NAMALWA (cell line): ENCODE data around the gene RHBDD3.

Experiments
- DNase-seq: peaks from one replicate; pipeline ENCODE4 v3.0.0-alpha.2; 2015; ENCODE audit warnings: low spot score

Gene RHBDD3

DNA sequence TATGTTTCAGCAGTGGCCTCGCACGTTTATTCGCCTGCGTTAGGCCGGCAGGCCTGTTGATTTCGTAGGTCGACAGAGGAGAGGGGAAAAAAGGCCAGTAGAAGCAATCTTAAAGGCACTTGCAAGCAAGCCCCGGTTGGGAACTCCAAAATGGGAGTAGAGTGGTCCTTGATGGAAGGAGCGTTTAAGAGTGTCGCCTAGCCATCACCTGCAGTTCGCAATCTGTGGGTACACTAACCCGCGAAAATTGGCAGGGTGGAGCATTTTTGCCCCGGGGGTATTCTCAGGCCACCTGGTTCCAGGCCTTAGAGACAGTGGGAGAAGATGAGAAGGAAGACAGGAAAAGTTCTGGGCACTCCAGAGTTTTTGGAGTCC is 1.4 kb upstream of the RHBDD3 start:
- peak; percentile 48 for DNase-seq

GRCh38 chr22:29268511-29269229 is 889 bp upstream of the RHBDD3 start:
- peak; percentile 65 for DNase-seq

DNA sequence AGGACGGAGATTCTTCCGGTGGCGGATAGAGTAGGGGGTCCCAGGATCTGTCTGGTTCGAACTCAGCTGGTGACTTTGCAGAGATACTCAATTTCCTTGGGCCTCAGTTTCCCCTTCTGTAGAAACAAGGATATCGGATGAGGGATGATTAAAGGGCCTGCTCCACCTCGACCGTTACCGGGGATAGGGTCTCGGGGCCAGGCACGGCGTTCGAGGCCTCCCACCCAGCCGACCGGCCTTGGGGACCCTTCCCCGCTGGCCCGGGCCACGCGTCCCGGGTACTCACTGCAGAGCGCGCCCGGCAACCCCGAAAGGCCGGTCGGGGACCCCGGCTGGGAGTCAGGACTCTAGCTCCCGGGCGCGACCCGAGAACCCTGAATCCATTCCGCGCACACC is 321 bp downstream of the RHBDD3 start:
- no peak for DNase-seq

- peak; percentile 30 for DNase-seq
Measured at GRCh38 chr22:29266564-29267461, 968 bp downstream of the RHBDD3 start.

DNA sequence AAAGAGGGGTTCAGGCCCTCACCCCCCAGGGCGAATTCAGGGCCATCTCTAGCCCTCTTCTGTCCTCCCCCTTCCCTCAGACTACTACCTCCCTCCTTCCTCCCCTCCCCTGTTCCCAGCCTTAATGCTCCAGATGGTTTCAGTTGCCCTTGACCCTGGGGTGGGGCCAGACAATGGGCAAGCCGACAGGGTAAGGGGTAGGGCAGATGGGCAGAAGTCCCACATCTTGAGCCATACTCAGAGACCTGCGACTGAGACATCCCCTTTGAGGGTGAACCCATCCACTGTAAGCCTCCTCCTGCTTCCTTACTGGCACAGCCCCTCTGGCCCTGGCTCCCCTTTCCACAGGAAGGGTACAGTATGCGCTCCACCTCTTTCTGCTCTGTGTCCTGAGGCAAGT is 1.9 kb downstream of the RHBDD3 start:
- no peak for DNase-seq

DNA sequence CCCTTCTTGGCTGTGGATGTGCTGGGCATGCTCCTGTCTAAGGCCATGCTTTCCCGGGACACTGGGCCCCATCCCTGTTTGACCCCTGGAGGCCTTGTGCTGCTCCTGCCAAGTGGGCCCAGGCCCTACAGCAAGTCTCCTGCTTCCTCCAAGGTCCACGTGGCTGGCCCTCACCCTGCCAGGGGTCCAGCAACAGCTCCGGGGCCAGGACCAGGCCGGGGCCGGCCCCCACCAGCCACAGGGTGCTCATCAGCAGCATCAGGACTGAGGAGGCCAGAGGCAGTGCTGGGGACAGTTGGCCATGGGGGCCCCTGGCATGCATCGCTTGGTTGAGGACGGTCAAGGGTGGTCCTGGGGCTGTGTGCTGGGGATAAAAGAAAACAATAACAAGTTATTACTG is 2.5 kb downstream of the RHBDD3 start:
- no peak for DNase-seq

DNA sequence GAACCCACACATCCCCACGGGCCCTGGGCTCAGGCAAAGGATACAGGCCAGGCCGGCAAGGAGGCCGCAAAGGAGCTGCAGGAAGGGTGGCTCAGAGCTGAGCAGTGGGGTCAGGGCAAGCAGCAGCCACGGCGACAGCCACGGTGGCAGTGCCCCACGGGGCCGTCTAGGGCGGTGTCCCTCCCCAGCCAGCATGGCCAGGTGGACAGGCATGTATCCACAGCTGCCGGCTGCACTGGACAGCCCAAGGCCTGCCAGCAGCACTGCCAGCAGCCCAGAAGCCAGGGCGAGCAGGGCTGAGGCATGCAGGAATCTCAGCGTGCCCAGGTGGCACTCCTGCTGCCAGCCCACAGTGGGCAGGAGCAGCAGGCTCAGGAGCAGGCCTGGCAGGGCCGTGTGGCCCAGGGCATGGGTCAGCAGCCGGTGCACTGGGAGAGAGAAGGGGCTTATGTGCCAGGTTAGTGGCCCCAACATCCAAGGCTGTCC is 3.9 kb downstream of the RHBDD3 start:
- no peak for DNase-seq

- no peak for DNase-seq
Measured at GRCh38 chr22:29260601-29261315, 7.0 kb downstream of the RHBDD3 start.

DNA sequence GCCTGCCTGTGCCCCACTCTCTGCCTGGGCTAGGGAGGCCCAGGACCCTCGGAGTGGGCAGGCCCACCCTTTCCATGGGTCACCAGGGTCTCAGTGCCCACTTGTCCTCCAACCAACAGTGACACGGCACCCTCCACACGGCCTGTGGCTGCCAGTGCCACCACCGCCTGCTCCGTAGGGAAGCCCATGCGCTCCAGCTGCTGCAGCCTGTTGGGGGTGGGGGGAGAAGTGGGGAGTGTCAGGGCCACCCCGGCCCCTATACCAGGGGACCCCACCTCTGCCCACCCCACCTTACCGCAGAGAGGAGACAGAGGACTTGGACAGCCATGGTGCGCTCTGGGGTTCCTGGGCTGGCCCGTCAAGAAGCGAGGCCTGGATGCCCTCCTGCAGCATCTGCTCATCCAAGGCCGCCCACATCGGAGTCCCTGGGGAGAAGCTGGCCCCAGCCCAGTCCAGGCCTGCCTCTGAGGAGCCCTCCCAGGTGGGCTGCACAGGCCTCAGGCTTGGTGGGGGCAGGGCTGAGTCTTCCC is 7.7 kb downstream of the RHBDD3 start:
- DNase-seq: no peak

- DNase-seq: no peak
Measured at GRCh38 chr22:29259253-29259899, 8.4 kb downstream of the RHBDD3 start.

DNA sequence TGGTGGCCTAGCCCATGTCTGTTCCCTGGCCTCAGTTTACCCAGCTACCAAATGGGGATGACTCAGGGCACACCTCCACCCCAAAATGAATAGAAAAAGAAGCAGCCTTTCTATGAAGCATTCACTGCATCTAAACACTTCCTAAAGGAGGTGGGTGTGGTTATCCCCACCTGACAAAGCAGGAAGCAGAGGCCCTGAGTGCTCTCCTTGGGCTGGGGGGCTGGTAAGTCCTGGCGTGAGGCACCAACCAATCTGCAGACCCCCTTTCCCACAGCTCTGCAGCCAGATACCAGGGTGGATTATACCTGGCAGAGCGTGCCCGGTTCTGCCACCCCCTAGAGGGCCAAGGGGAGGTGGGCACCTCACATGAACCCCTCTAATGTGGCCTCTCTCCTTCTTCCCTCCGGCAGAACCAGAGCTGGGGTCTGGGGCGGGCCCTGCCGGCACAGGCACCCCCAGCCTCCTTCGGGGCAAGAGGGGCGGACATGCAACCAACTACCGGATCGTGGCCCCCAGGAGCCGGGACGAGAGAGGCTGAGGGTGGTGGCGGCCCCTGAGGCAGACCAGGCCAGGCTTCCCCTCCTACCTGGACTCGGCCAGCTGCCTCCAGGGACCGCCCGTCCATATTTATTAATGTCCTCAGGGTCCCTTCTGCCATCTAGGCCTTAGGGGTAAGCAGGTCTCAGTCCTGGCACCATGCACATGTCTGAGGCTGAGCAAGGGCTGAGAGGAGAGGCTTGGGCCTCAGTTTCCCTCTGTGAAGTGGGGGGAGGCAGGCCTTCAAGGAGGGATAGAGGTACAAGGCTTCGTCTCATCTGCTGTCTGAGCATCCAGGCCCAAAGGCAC is 9.2 kb downstream of the RHBDD3 start:
- no peak for DNase-seq

DNA sequence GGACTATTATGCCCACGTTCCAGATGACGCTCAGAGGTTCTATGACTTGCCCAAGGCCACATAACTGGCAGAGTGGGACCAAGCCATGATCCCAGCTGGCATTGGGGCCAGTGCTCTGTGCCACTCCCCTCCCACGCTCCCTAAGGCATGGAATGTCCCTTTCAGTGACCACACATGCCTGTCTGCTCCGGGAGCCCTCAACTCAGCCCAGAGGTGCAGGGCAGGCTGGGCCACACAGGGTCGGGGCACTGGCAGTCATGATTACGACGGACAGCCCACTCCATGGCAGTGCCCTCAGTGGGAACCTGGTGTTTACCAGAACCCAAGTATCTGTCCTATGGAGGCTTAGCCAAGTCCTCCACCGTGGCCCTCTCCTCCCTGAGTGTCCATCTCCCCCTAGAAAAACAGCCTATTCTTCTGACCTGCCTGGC is 10.0 kb downstream of the RHBDD3 start:
- no peak for DNase-seq

DNA sequence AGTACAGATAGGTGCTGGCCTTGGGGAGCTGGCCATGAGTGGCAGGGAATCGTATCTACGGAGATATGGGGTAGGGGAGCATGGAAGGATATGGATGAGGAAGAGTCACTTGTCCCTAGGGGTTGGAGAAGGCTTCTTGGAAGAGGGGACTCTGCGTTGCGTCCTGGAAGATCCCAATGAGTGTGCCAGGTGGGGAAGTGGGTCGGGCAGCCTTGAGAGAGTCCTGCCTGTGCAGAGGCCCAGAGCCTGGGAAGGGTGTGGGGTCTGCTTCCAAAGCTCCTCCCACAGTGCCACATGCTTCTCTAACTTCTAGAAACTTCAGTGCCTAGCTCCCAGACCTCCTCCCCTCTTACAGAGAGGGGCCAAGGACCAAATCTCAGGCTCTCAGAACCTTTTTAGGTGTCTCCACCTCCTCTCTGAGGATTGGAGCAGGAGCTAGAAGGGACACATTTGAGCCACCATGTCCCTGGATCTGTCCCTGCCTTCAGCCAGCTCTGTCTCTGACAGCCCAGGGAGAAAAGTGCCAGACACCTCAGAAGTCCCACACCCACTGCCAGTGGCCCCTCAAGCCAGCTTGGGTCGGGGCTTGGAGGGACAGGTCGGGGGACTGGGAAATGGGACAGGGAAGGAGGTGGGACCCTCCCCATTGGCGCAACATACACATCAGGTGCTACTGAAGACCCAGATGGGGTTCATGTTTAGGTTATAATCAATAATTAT is 11.0 kb downstream of the RHBDD3 start:
- DNase-seq: no peak

DNA sequence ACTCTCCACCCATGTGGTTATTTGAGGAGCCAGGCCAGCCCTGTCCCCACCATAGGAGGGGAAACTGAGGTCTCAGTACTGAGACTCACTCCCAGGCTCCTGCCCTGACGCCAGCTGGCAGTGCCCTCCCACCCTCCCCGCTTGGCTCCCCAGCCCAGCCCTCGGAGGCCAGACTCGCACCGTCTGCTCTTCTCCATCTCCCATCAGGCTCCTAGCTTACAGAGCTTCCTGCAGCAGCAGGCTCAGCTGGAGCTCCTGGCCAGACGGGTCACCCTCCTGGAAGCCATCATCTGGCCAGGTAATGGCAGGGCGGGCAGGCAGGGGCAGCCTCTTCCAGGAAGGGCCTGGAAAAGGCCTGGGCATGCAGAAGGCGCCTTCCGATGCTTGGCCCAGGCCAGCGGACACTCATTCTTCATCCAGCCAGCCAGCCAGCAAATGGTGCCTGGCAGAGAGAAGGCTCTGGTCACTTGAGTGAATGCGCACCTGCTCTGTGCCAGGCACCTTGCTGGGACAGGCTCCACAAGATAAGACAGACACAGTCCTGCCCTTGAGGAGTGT is 12.6 kb downstream of the RHBDD3 start:
- DNase-seq: no peak

GRCh38 chr22:29254286-29254660 is 13.5 kb downstream of the RHBDD3 start:
- DNase-seq: no peak

GRCh38 chr22:29253561-29254285 is 14.1 kb downstream of the RHBDD3 start:
- DNase-seq: no peak

- no peak for DNase-seq
Measured at GRCh38 chr22:29251981-29252911, 15.5 kb downstream of the RHBDD3 start.

DNA sequence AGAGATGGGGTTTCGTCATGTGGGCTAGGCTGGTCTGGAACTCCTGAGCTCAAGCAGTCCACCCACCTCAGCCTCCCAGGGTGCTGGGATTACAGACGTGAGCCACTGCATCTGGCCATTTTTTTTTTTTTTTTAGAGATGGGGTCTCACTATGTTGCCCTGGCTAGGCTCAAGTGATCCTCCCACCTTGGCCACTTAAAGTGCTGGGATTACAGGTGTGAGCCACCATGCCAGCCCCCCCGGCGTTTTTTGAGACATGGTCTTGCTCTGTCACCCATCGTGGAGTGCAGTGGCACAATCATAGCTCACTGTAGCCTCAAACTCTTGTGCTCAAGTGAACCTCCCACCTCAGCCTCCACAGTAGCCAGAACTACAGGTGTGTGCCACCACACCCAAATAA is 16.5 kb downstream of the RHBDD3 start:
- no peak for DNase-seq
